HG03558 (cell line): ENCODE measurements around the gene FAM221B.

ENCODE experiments used
- ATAC-seq: cut with Tn5 transposase; IDR thresholded peaks from one replicate; pipeline ENCODE4 v1.9.1; 2021; ENCODE audit warnings: moderate number of reproducible peaks; ENCODE audit not compliant: unreplicated experiment; ENCODE audit errors: extremely low read depth

FAM221B gene

DNA sequence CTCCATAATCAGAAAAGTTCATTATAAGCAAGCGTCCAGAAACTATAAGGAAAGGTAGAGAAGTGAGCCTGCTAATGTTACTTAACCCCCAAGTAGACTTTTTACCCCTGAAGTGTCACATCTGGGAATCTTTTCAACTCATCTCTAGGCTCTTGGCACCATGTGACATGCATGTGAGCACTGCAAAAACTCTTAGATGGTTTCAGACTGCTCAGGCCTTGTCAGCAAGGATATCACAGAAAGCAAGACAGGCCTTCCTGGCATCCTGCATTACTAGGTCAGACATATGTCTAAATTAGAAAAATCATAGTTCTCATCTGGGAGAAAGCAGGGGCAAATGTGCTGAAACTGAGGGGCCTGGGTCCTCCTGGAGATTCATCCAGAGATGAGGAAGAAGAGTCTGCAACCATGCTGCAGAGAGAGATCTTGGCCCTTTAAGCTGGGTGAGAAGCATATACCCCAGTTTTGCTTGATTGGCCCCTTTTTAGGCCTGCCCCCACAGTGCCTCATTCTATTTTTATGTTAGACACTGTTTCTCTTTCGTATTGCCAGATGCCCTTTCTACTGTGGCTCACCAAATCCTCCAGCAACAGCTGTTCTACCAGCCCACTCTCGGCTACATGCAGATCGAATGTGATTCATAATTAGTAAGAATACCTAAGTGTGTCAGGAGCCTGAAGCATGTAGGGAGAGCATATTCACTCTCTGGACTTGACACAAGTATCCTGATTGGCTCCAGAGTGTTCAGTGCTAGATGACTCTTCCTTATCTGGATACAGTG lies 19.4 kb upstream of the FAM221B start:
- peak; percentile 67 for ATAC-seq

DNA sequence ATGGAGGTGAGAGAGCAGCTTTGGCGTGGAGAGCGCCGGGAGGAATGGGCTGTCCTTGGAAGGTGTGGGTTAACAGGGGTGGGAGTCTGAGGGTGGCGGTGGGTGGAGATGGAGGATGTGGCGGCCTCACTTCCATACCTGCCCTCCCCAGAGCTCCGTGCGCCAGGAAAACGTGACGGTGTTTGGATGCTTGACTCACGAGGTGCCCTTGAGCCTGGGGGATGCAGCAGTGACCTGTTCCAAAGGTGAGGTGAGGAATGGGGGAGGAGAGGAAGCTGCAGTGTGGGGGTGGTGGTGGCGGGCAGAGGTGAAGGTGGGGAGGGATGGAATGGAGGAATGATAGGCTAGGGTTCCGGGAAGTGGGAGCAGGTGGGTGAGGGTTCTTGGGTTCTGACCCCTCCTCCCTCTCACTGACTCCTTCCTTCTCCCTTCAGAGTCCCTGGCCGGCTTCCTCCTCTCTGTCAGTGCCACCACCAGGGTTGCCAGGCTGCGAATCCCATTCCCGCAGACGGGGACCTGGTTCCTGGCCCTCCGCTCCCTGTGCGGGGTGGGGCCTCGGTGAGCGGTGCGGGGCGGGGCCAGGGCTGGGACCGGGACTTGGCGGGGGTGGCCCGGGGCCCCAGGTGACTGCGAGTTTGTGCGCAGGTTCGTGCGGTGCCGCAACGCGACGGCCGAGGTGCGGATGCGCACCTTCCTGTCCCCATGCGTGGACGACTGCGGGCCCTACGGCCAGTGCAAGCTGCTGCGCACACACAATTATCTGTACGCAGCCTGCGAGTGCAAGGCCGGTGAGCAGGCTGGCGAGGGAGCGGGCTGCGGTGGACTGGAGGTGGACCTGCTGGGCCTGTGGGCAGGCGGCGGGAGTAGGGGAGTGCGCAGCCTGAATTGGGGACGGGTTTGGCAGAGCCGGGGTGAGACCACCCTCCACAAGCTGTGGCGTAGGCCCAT lies 17.6 kb upstream of the FAM221B start:
- no peak for ATAC-seq

DNA sequence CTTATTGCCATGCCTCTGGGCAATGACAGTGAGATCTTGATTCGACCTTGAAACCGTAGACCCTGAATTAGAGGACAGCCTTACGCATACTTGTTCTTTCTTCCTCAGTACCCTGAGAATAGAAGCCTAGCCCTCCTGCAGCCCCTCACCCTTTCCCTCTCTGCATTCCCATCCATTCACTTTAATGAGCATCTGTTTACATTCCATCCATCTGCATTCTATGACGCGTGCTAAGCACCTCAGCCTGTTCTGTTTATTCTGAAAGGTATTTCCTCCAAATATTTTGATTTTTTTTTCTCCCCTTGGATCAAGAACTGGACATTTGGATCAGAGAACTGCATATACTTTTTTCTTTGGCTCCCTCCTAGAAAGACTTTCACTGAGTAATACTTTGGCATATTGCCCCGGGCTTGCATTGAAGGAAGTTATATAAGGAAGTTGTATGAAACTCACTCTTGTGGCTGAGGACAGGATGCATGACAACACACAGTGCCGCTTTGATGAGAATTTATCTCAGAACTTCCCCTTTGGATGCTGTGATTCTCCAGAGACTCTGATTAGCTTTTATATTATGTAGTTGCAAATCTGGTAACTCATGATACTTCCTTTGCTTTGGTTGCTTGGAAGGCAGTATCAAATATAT lies 16.2 kb upstream of the FAM221B start:
- ATAC-seq, result no peak

DNA sequence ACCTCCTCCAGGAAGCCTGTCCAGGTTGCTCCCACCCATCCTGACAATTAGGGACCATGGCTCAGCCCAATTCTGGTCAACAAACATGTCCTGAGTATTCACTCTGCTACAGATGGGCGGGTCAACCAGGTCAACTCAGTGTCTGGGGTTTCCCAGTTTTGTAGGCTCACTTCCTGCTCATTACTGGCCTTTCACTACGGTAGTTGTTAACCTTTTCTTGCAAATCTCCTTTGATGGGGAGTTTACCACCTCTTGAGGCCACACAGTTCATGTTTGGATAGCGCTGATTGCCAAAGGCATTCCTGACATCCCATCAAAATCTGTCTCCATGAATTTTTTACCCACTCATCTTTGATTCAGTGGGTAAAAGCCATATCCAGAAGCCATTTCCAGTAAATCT lies 14.3 kb upstream of the FAM221B start:
- ATAC-seq, result no peak

DNA sequence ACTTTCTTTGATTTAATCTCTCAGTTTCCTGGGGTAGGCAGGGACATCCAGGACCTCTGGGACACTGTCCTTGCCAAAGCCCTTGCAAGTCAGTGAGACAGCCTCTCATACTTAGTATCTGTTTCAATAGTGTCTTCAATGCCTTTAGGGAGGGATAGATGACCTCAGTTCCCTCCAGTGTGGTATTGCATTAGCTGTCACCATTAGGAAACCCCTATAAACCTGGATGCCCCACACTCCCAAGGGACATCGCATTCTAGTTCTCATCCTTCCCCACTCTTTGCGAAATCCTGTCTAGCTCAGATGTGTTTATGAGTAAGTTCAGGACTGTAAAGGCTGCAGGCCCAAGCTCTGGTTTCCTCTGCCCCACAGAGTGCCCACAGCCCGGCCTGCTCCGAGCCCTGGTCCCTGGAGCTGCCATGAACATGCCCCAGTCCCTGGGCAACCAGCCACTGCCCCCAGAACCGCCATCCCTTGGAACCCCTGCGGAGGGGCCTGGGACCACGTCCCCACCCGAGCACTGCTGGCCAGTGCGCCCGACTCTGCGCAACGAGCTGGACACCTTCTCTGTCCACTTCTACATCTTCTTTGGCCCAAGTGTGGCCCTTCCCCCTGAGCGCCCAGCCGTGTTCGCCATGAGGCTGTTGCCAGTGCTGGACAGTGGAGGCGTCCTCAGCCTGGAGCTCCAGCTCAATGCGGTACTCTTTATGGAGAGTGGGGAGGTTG lies 13.7 kb upstream of the FAM221B start:
- no peak for ATAC-seq

DNA sequence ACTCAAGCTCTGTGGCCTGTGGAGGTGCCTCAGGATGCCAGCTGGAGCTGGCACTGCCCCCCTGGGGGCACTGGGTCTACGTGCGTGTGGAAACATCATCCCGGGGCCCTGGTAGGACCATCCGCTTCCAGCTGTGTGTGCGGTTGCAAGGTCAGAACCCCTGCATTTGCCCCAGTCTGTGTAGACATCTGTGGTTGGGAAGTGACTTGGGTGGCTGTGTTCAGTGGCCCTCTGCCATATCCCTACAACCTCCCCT lies 13.0 kb upstream of the FAM221B start:
- ATAC-seq, result no peak

DNA sequence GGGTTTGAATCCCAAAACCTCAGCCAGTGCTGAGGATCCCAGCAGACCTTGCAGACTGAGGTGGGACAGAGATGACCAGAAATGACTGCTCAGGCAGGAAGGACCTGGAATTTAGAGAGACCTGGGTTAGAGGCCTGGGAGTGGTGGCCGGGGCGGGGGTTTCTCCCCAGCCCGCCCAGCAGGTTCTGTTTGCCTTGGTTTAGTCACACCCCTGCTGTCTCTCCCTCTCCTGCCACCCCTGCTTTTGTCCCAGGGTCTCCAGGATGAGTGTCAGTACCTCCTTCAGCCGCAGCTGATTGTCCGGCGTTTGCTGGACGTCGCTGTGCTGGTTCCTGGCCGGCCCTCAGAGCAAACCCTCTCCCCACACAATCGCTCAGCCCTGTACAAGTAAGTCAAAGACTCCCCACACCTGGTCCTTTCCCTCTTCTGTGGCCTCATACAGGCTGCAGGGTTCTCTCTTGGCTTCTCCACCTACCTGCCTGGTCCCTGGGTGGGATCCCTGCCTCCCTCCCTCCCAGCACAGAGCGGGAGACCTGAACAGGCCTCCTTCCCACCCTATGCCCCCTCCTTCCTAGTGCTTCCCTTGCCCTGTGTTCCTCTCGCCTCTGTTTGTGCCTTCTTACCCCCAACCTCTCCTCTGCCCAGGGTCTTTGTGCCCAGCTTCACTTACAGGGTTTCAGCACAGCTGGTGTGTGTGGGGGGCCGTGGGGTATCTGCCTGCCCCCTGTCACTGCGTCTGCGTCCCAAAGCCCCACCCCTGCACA lies 12.5 kb upstream of the FAM221B start:
- no peak for ATAC-seq

DNA sequence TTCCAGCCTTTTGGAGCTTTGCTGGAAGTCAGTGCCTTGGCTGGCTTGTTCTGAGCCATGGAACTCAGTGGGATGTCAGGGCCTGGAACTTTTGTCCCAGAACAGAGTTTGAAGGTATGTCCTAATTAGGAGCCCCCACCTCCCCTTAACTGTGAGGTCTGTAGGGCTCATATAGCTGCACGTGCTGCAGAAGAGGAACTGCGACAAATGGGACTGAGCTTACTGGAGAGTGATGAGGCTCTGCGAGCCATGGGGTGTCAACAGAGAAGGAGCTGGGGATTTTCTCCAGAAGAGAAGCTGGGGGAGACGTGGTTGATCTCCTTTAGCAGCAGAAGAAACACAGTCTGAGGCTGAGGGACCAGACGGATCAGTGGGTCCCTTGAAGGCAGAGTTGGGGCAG lies 11.4 kb upstream of the FAM221B start:
- no peak for ATAC-seq

DNA sequence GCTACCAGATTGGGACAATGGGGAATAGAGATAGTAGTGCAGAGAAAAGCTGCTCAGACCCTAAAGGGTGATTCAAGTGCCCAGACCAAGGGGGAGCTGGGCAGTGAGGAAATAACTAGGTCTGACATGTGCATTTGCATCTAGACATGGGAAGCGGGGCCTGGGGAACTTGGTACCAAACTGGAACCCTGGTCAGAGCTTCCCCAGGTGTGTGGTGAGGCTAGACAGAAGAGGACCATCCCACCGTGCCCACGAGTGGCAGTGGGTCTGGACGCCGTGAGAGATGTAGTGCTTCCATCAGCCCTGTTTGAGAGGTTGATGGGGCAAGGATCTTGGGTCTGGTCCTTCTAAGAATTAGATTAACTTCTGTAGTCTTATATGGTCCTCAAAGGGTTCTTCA lies 8.1 kb upstream of the FAM221B start:
- ATAC-seq, result no peak

DNA sequence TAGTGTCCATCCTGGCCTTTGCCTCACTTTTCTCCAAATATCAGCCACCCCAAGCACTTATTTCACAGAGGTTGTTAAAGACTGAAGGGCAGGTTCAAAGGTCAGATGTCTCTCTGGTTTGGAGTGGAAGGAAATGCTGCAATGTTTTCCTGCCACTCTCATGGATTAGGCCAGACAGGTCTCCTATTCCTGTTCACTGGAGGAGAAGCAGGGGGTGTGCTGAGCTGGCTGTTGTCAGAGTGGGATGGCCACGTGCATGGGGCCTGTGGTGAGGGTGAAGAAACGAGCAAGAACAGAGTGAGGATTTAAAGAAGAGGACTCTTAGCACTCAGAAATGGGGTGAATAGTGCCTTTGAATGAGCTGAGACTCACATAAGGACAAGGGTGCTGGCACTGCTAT lies 7.2 kb upstream of the FAM221B start:
- no peak for ATAC-seq

DNA sequence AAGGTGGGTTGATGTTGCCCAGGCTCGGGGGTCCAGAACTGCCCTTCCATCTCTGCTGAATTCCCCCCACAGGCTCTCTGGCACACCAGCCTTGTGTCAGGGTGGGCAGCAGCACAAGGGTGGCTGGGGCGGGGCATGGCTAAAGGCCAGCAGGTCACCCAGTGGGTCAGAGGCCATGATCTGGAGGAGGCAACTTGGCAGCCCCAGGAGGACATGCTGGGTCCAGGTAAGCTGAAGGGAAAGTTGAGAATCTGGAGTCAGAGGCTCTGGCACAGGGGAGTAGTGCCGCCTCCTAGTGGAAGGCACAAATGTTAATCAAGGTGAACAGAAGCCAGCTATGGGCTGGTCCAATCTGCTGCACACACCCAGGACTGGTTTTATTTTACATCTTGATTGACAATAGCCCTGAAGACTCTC lies 6.7 kb upstream of the FAM221B start:
- no peak for ATAC-seq

DNA sequence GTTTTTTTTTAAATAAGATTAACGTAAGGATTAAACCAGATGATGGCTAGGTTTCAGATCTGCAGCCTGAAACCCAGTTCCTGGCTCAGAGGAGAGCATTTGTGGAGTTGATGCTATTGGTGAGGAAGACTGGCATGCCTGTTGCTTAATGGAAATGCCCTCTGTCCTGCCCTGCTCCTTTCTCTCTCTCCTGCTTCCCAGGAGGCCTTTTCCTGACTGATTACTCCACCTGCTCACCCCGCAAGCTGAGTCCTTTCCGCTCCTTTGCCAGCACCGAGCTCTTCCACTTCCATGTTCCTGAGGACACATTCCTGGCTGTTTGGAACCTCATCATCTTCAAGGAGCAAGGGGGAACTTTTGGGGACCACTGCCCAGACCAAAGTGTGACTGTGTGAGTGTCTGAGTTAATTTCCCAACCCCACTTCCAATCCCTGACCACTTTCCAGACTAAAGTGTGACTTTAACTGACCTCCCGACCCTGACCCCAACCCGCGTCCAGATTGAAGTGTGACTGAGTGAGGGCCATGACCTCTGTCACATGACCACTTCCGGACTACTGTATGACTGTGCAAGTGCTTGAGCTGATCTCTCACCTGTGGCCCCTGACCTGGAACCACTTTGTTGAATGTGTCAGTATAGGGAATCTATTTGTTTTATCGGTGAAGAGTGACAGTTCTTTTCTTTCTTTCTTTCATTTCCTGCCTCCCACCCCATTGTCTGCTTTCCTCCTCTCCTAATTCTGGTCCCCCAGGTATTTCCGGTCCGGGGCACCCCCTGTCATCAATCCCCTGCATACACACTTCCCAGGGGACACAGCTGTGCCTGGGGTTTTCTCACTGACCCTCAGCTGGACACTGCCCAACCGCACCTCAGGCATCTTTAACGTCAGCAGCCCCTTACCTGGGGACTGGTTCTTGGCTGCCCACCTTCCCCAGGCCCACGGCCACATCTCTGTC lies 6.0 kb upstream of the FAM221B start:
- no peak for ATAC-seq

DNA sequence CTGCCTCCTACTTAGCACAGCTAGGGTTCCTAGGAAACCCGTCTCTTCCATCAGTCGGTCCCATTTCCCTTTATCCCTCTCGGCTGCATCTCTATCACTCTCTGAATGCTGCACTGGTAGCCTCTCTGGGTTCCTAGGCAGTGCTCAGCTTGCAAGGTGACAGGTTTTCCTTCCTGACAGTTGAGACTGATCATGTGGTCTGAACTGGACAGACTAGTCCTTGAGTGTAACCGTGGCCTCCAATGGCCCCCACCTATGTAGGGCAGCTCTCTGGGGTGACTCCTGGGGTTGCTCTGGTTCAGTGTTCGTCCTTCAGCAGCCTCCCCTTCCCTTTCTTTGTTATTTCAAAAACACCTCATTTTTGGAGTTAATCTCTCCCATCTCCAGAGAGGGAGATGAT lies 4.3 kb upstream of the FAM221B start:
- no peak for ATAC-seq

DNA sequence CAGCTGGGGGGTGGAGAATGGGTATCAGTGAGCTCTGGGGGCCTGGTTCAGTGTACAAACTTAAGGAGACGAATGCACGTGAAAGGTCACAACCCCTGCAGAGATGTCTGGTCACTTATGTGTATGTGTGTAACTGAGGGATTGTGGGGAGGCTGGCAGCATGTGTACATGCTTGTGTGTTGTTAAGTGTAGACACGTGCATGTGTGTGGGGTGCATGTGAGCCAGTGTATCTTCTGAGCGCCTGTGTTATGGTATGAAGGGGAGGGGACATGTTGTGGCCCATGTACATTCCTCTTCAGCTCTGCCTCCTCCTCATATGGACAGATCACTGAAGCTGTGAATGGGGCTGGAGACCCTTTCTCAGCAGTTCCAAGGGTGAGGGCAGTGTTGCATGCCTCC lies 2.5 kb upstream of the FAM221B start:
- ATAC-seq, result no peak

DNA sequence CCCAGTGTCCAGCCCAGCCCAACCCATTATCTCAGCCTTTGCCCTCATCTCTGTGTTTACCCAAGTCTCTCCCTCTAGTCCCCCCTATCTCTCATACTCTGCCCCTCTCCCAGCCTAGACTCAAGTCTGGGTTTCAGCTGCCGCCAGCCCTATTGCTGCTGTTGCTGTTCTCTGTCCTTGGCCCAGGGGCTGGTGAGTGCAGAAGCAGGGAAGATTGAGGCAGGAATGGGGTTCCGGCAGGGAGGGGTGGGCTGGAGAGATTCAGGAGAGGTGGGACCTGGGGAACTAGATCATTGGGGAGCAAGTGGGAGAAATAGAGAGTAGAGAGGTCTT lies 1.2 kb upstream of the FAM221B start:
- ATAC-seq, result no peak

DNA sequence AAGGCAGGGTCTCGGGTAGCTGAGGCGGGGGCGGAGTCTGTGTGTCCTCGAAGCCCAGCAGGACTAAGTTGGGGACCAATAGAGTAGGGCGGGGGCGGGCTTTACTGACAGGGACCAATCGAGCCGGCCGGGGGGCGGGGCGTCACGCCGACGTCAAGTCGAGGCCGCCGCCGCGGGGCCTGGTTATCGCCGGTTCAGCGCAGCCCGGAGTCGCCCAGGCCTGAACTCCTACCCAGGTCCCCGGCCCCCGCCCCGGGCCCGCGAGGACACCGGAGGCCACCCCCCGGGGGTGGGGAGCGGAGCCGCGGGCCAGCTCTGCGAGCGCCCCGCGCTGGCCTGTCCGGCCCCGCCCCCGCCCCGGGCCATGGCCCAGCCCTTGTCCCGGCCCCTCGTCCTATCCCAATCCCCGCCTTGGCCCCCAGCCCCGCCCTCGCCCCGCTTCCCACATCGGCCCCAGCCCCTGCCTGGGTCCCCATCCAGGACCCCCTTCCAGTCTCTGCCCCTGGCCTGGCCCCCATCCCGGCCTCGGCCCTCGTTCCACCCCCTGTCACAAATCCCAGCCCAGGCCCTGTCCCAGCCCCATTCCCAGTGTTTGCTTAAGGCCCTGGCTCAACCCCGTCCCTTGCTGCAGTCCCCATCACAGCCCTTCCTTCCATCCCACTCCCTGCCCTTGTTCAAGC lies 692 bp upstream of the FAM221B start, which contains the start of gene TMEM8B:
Gene TMEM8B (plus strand): TSS at position 145 of the 680 bp plus-strand sequence. CDS start 220 bp downstream, at position 365.
- ATAC-seq, result no peak

DNA sequence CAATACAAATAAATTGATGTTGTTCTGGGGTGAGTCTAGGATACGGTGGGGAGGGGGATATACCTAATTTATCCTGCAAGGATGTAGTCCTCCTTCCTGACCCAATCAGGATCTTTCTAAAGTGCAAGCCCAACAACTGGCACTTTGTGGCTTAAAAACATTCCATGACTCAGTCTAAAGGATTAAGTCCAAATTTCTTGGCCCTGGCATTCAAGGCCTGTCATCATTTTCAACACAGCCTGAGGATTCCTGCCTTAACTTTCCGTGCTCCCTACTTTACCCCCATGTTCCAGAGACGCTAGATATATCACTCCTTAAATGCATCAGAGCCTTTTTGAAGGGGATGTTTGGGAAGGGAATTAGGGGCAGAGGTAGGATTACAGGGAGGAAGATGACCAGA lies 1.0 kb downstream of the FAM221B start:
- no peak for ATAC-seq

DNA sequence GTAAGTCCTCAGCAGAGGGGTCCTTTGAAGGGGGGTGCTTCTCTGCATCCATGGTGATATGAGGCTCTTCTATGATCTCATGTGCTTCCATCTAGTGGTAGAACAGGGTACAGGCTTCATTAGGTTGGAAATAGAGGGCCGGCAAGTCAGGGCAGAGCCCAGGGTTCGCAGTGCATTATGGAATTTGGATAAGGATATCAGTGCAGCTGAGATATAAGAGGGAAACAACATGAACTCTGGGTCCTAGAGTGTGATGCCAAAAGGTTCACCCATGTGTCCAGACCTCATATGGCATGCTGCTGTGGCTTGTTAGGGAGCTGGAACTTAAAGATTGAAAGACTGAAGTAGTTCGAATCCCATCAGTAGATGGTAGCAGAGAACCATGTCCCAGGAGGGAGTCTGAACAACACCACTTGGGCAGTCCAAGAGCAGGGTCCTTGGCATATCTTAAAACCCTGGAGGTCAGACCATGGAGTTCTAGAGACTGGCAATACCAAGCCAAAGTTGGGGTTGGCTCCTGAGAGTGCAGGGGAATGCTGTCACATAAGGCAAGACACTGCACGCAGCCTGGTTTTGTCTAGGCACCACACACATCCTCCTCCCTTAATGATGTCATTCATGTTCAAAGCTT lies 2.3 kb downstream of the FAM221B start:
- ATAC-seq, result no peak
